Head of caudate nucleus (tissue), 42 donors: ENCODE results near the gene PLAAT4.
A peak's percentile ranks its signal among the peaks of the same experiment; 100 is the strongest.
"Not testable (repeated sequence)": the region's sequence is repeated elsewhere in the genome, so short reads cannot be mapped to it uniquely, and the experiment has no call there.

Source experiments
- DNase-seq, 42 donors: peaks; one replicate each; pipeline versions ENCODE4 v3.0.0 to v3.0.0-alpha.2; 2020 to 2021; ENCODE audit warnings: mixed read lengths in 7 of 42
- intact Hi-C: fragments of 100-400 bp; cut with DNase I; formaldehyde crosslinking; loops from one replicate; pipeline ENCODE4 v1.15.0; 2022

The PLAAT4 gene

GRCh38 chr11:63508009-63508408 is 28.6 kb upstream of the PLAAT4 start:
- intact Hi-C loops = no loop called here
- DNase-seq = peak; percentile 56 to 92 (median 81)

GRCh38 chr11:63508745-63509144 is 27.9 kb upstream of the PLAAT4 start:
- intact Hi-C loops = no loop called here
- no peak for DNase-seq

- intact Hi-C loops = no loop called here
- peak; percentile 77 to 96 (median 90) for DNase-seq
These were observed 26.1 kb upstream of the PLAAT4 start for GRCh38 chr11:63510360-63511047.

GRCh38 chr11:63511048-63511748 is 25.4 kb upstream of the PLAAT4 start:
- DNase-seq = peak in 26 of 42 donors; percentile 18 to 80 (median 51)
- intact Hi-C loops = no loop called here

GRCh38 chr11:63512816-63513215 is 23.8 kb upstream of the PLAAT4 start:
- no peak for DNase-seq
- intact Hi-C loops = no loop called here

GRCh38 chr11:63516109-63516508 is 20.5 kb upstream of the PLAAT4 start:
- no peak for DNase-seq
- intact Hi-C loops = no loop called here

- intact Hi-C loops = no loop called here
- no peak for DNase-seq
These were observed 19.5 kb upstream of the PLAAT4 start for GRCh38 chr11:63517156-63517555.

GRCh38 chr11:63518548-63518947 is 18.1 kb upstream of the PLAAT4 start:
- intact Hi-C loops = no loop called here
- DNase-seq = no peak

- intact Hi-C loops = no loop called here
- no peak for DNase-seq
These were observed 15.9 kb upstream of the PLAAT4 start for GRCh38 chr11:63520606-63521170.

- intact Hi-C loops = no loop called here
- DNase-seq = peak in 1 of 42 donors; percentile 17
These were observed 14.7 kb upstream of the PLAAT4 start for GRCh38 chr11:63521896-63522295.

- no peak for DNase-seq
- intact Hi-C loops = no loop called here
These were observed 13.5 kb upstream of the PLAAT4 start for GRCh38 chr11:63523151-63523550.

GRCh38 chr11:63527667-63528066 is 8.9 kb upstream of the PLAAT4 start:
- no peak for DNase-seq
- intact Hi-C loops = no loop called here

- DNase-seq, intact Hi-C loops: not testable (repeated sequence)
These were observed 8.5 kb upstream of the PLAAT4 start for GRCh38 chr11:63528156-63528555.

- DNase-seq, intact Hi-C loops: not testable (repeated sequence)
These were observed 7.8 kb upstream of the PLAAT4 start for GRCh38 chr11:63528729-63529278.

- DNase-seq = peak in 1 of 42 donors; percentile 12
- intact Hi-C loops = not testable (repeated sequence)
These were observed 7.2 kb upstream of the PLAAT4 start for GRCh38 chr11:63529373-63529772.

GRCh38 chr11:63530021-63530420 is 6.6 kb upstream of the PLAAT4 start:
- intact Hi-C loops = no loop called here
- DNase-seq = peak in 32 of 42 donors; percentile 28 to 81 (median 61)

GRCh38 chr11:63531074-63531792 is 5.4 kb upstream of the PLAAT4 start:
- DNase-seq, intact Hi-C loops: not testable (repeated sequence)

GRCh38 chr11:63532117-63532516 is 4.5 kb upstream of the PLAAT4 start:
- DNase-seq = no peak
- intact Hi-C loops = no loop called here

GRCh38 chr11:63532799-63533475 is 3.7 kb upstream of the PLAAT4 start:
- intact Hi-C loops = no loop called here
- DNase-seq = peak in 6 of 42 donors; percentile 25 to 62 (median 36)
